ENCODE measurements around the gene PBX2.

DNA sequence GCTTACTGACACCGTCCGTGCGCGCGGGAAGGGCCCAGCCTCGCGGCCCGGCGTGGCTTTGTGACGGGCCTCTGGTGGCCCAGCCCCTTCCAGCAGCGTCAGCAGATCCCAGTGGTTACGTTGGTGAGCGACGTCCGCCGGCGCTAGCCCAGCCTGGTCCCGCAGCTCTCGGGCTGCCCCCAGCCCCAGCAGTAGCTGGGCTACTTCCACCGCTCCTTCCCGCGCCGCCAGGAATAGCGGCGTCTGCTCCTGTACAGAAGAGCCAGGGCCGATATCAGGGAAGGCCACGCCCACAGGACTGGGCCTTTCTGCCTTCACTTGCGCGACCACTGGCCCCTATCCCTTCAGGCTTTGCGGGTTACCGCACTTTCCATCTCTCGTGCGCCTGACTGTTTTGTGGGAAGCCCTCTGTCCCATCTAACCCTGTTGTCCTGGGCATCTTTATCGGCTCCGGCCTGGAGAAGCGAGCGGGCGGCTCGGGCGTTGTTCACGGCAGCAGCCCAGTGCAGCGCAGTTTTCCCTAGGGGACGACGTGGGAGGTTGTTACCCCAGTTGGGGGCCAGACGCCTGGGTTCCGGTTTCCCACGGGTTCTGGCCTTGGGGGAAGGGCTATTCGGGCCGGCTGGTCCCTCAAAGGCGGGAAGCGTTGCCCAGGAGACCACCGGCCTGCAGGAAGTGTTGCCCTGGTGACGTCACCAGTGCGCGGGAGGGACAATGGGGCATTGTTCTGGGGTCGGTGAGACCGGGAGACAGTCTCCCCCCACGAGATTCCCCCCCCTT, 6.1 kb upstream of the PBX2 start:
- peak; percentile 94 to 100 for TF ChIP-seq POLR2AphosphoS5 (IDR thresholded peaks at IDR 0.05)
- TF ChIP-seq, protein P1, sequence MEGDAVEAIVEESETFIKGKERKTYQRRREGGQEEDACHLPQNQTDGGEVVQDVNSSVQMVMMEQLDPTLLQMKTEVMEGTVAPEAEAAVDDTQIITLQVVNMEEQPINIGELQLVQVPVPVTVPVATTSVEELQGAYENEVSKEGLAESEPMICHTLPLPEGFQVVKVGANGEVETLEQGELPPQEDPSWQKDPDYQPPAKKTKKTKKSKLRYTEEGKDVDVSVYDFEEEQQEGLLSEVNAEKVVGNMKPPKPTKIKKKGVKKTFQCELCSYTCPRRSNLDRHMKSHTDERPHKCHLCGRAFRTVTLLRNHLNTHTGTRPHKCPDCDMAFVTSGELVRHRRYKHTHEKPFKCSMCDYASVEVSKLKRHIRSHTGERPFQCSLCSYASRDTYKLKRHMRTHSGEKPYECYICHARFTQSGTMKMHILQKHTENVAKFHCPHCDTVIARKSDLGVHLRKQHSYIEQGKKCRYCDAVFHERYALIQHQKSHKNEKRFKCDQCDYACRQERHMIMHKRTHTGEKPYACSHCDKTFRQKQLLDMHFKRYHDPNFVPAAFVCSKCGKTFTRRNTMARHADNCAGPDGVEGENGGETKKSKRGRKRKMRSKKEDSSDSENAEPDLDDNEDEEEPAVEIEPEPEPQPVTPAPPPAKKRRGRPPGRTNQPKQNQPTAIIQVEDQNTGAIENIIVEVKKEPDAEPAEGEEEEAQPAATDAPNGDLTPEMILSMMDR (IDR thresholded peaks at IDR 0.05) = no peak
- TF ChIP-seq POLR2A (IDR thresholded peaks at IDR 0.05; ENCODE audit: low read depth) = peak; percentile 98
